ENCODE data around the gene CCDC57. TPM values are rescaled to one million over a fixed set of nuclear protein-coding genes. Genes with fewer than 3 reads are reported as not detected.

Gene CCDC57
- total and polyA plus RNA-seq, 2 of the 4 experiments (the other 2 are of a cell fraction): 7.3 to 31.3 TPM

DNA sequence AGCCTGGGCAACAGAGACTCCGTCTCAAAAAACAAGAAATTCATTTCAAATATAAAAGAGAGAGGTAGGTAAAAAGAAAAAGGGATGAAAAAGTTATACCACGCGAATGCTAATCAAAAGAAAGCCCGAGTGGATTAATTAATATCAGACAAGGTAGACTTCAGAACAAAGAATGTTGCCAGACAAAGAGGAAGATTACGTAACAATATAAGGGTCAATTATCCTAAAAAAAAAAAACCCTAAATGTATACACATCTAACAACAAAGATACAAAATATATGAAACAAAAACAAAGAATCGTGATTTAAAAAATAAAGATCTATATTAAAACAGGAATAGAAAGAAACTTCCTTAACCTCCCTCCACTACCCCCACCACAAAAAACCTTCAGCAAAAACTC is 44.1 kb downstream of the CCDC57 start:
- intact Hi-C loops (cut with micrococcal nuclease): no loop called here
- no peak overlapping the region for H4K91ac ChIP-seq (ENCODE audit: insufficient read depth, low read depth, low read length)
- H3K9me3 ChIP-seq (ENCODE audit: control insufficient read depth, insufficient read depth, low read length): no peaks in the 10 kb centered on the region
- no peak for DNase-seq
- no peaks in the 10 kb centered on the region for H4K20me1 ChIP-seq (ENCODE audit: insufficient read depth, low read length)
- dilution Hi-C loops (cut with HindIII; ENCODE audit: low sequenced_read_pairs, unreplicated experiment): no loop called here
- H2AK9ac ChIP-seq (replicated peaks; ENCODE audit: low read depth, low read length, poor library complexity): no peak overlapping the region
- no peak overlapping the region for H3K4me3 ChIP-seq (ENCODE audit: insufficient read depth, low read depth, low read length)
- H2BK120ac ChIP-seq (ENCODE audit: low read depth, low read length): no peak overlapping the region
- H2BK5ac ChIP-seq (ENCODE audit: low read depth, low read length, poor library complexity, severe bottlenecking): no peak overlapping the region
- no peak for TF ChIP-seq NFE2L2 (IDR thresholded peaks at IDR 0.05; ENCODE audit: low read depth, low read length)
- TF ChIP-seq CEBPB (IDR thresholded peaks at IDR 0.05; ENCODE audit: low read depth, low read length): peak; percentile 52
- TF ChIP-seq SMC3 (IDR thresholded peaks at IDR 0.05; ENCODE audit: low read depth, low read length): no peak
- TF ChIP-seq CHD1 (IDR thresholded peaks at IDR 0.05; ENCODE audit: low read depth, low read length): no peak
- TF ChIP-seq, protein P1, sequence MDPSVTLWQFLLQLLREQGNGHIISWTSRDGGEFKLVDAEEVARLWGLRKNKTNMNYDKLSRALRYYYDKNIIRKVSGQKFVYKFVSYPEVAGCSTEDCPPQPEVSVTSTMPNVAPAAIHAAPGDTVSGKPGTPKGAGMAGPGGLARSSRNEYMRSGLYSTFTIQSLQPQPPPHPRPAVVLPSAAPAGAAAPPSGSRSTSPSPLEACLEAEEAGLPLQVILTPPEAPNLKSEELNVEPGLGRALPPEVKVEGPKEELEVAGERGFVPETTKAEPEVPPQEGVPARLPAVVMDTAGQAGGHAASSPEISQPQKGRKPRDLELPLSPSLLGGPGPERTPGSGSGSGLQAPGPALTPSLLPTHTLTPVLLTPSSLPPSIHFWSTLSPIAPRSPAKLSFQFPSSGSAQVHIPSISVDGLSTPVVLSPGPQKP (IDR thresholded peaks at IDR 0.05; ENCODE audit: borderline replicate concordance, low read depth, low read length): no peak
- no CpG with 5 or more reads among the region's 6 CpGs for WGBS, 2 experiments (ENCODE audit: extremely low coverage in 2 of 2, insufficient read length in 1 of 2)
- no peaks in the 10 kb centered on the region for H3K79me1 ChIP-seq (ENCODE audit: low read depth in 1 of 2, low read length in 2 of 2)
- H4K5ac ChIP-seq (ENCODE audit: low read depth, low read length): no peak overlapping the region
- ChIA-PET CTCF (no interaction called here), POLR2A (ENCODE audit: unreplicated experiment) (no interaction called here)
- H2AFZ ChIP-seq (replicated peaks; ENCODE audit: low read length, poor library complexity): no peak overlapping the region
- ATAC-seq (ENCODE audit: low read depth): no peak
- in situ Hi-C loops (cut with MboI; ENCODE audit: low sequenced_read_pairs): no loop called here
- H4K8ac ChIP-seq (ENCODE audit: low read depth in 2 of 2, low read length in 2 of 2): no peak overlapping the region
- no peak overlapping the region for H3K14ac ChIP-seq (replicated peaks; ENCODE audit: low read depth, low read length)
- no peaks in the 10 kb centered on the region for H3K27me3 ChIP-seq (ENCODE audit: control insufficient read depth, insufficient read depth, low read length)
- H3K4me2 ChIP-seq (ENCODE audit: low read depth, low read length): no peak overlapping the region
- no peaks in the 10 kb centered on the region for H3K9me1 ChIP-seq (ENCODE audit: insufficient read depth, low read length)
- no TSS peak for BruUV-seq (replicated peaks)
- no peak overlapping the region for H3K56ac ChIP-seq (ENCODE audit: extremely low read depth, insufficient read depth, low read length)
- no peak overlapping the region for H2BK15ac ChIP-seq (ENCODE audit: low read depth, low read length)
- H3K9ac ChIP-seq (ENCODE audit: low read depth, low read length): no peak overlapping the region
- H3K18ac ChIP-seq (ENCODE audit: low read depth, low read length): no peak overlapping the region
- no peak overlapping the region for H2AK5ac ChIP-seq (ENCODE audit: low read depth, low read length)
- peaks cover 23% of the 10 kb centered on the region for H3K36me3 ChIP-seq (ENCODE audit: control insufficient read depth, insufficient read depth, low read length)
- H3K4ac ChIP-seq (ENCODE audit: low read depth, low read length): no peak overlapping the region
- no peak overlapping the region for H2BK20ac ChIP-seq (ENCODE audit: low read depth, low read length)
- H3K4me1 ChIP-seq (ENCODE audit: control insufficient read depth, insufficient read depth, low read length): no peaks in the 10 kb centered on the region
- H3K23ac ChIP-seq (ENCODE audit: low read depth, low read length): no peak overlapping the region
- no peak overlapping the region for H3K27ac ChIP-seq (ENCODE audit: insufficient read depth, low read length)

Measured in IMR-90 (cell line).